Adipocyte (in vitro differentiated cells): ENCODE measurements around the gene FANCM.
"Not testable (repeated sequence)": the region's sequence is repeated elsewhere in the genome, so short reads cannot be mapped to it uniquely, and the experiment has no call there.

Source experiments
- DNase-seq: peaks from one replicate; pipeline ENCODE4 v3.0.0-alpha.2; 2015; ENCODE audit warnings: low read depth
- H3K27me3 ChIP-seq: replicated peaks from 2 replicates; pipeline ENCODE4 v1.7.0; 2013; ENCODE audit warnings: mild to moderate bottlenecking, low read length, moderate library complexity; ENCODE audit not compliant: control insufficient read depth, insufficient read depth
- H3K36me3 ChIP-seq: 2 replicates; pipeline ENCODE4 v1.7.0; 2013; ENCODE audit warnings: low read length, mild to moderate bottlenecking, moderate library complexity; ENCODE audit not compliant: control insufficient read depth, insufficient read depth, severe bottlenecking
- H3K4me1 ChIP-seq: 2 replicates; pipeline ENCODE4 v1.7.0; 2013; ENCODE audit warnings: mild to moderate bottlenecking, low read length, moderate library complexity; ENCODE audit not compliant: control insufficient read depth, insufficient read depth
- H3K4me3 ChIP-seq: 2 replicates; pipeline ENCODE4 v1.7.0; 2013; ENCODE audit warnings: mild to moderate bottlenecking, low read length, moderate library complexity
- H3K9ac ChIP-seq: 2 replicates; pipeline ENCODE4 v1.7.0; 2013; ENCODE audit warnings: mild to moderate bottlenecking, low read length, moderate library complexity
- H3K9me3 ChIP-seq: 2 replicates; pipeline ENCODE4 v1.7.0; 2013; ENCODE audit warnings: mild to moderate bottlenecking, low read length, moderate library complexity; ENCODE audit not compliant: control insufficient read depth

FANCM gene

GRCh38 chr14:45199230-45199629, 63.5 kb downstream of the FANCM start:
- Histone ChIP-seq H3K9ac (no peak overlapping the region), H3K36me3 (peaks cover 23% of the 10 kb centered on the region), H3K9me3 (no peaks in the 10 kb centered on the region), H3K27me3 (no peaks in the 10 kb centered on the region), H3K4me1 (peaks cover 7% of the 10 kb centered on the region), H3K4me3 (no peak overlapping the region)
- DNase-seq = peak; percentile 55

- Histone ChIP-seq H3K4me3 (no peak overlapping the region), H3K9ac (no peak overlapping the region), H3K27me3 (no peaks in the 10 kb centered on the region), H3K4me1 (peaks cover 7% of the 10 kb centered on the region), H3K9me3 (no peaks in the 10 kb centered on the region), H3K36me3 (peaks cover 26% of the 10 kb centered on the region)
- DNase-seq = no peak
Measured at GRCh38 chr14:45201905-45202304, 66.2 kb downstream of the FANCM start.

- no peak overlapping the region for H3K4me3 ChIP-seq
- H3K9ac ChIP-seq = no peak overlapping the region
- H3K36me3 ChIP-seq = peaks cover 42% of the 10 kb centered on the region
- no peaks in the 10 kb centered on the region for H3K9me3 ChIP-seq
- DNase-seq = no peak
- peaks cover 1% of the 10 kb centered on the region for H3K4me1 ChIP-seq
- no peaks in the 10 kb centered on the region for H3K27me3 ChIP-seq
Measured at GRCh38 chr14:45204241-45204640, 68.5 kb downstream of the FANCM start.

- no peak for DNase-seq
- no peaks in the 10 kb centered on the region for H3K4me1 ChIP-seq
- H3K27me3 ChIP-seq = no peaks in the 10 kb centered on the region
- H3K9ac ChIP-seq = no peak overlapping the region
- no peaks in the 10 kb centered on the region for H3K9me3 ChIP-seq
- no peak overlapping the region for H3K4me3 ChIP-seq
- peaks cover 56% of the 10 kb centered on the region for H3K36me3 ChIP-seq
Measured at GRCh38 chr14:45210159-45210558, 74.4 kb downstream of the FANCM start.

GRCh38 chr14:45211295-45211694, 75.6 kb downstream of the FANCM start:
- H3K9ac ChIP-seq = no peak overlapping the region
- H3K4me1 ChIP-seq = no peaks in the 10 kb centered on the region
- H3K4me3 ChIP-seq = no peak overlapping the region
- no peak for DNase-seq
- H3K36me3 ChIP-seq = peaks cover 57% of the 10 kb centered on the region
- H3K9me3 ChIP-seq = no peaks in the 10 kb centered on the region
- H3K27me3 ChIP-seq = no peaks in the 10 kb centered on the region

- peaks cover 64% of the 10 kb centered on the region for H3K36me3 ChIP-seq
Measured at GRCh38 chr14:45212231-45212630, 76.5 kb downstream of the FANCM start.

GRCh38 chr14:45213716-45214115, 78.0 kb downstream of the FANCM start:
- peaks cover 64% of the 10 kb centered on the region for H3K36me3 ChIP-seq
- H3K27me3 ChIP-seq, DNase-seq, H3K4me3 ChIP-seq, H3K9ac ChIP-seq, H3K9me3 ChIP-seq, H3K4me1 ChIP-seq: not testable (repeated sequence)

More at GRCh38 chr14:45212231-45212630, 76.5 kb downstream of the FANCM start:
- H3K9ac ChIP-seq = no peak overlapping the region
- no peaks in the 10 kb centered on the region for H3K27me3 ChIP-seq
- H3K9me3 ChIP-seq = no peaks in the 10 kb centered on the region
- H3K4me1 ChIP-seq = no peaks in the 10 kb centered on the region
- no peak for DNase-seq
- no peak overlapping the region for H3K4me3 ChIP-seq

- not testable (repeated sequence) for H3K4me1 ChIP-seq, H3K27me3 ChIP-seq, H3K9ac ChIP-seq, DNase-seq, H3K4me3 ChIP-seq, H3K9me3 ChIP-seq
- peaks cover 59% of the 10 kb centered on the region for H3K36me3 ChIP-seq
Measured at GRCh38 chr14:45214341-45214740, 78.6 kb downstream of the FANCM start.

GRCh38 chr14:45222485-45223262, 86.9 kb downstream of the FANCM start:
- H3K4me1 ChIP-seq = no peaks in the 10 kb centered on the region
- no peak overlapping the region for H3K4me3 ChIP-seq
- no peaks in the 10 kb centered on the region for H3K27me3 ChIP-seq
- no peak overlapping the region for H3K9ac ChIP-seq
- no peaks in the 10 kb centered on the region for H3K9me3 ChIP-seq
- no peak for DNase-seq
- peaks cover 58% of the 10 kb centered on the region for H3K36me3 ChIP-seq

- Histone ChIP-seq H3K9me3 (no peaks in the 10 kb centered on the region), H3K36me3 (peaks cover 74% of the 10 kb centered on the region), H3K4me1 (no peaks in the 10 kb centered on the region), H3K9ac (no peak overlapping the region), H3K4me3 (no peak overlapping the region), H3K27me3 (no peaks in the 10 kb centered on the region)
- DNase-seq = no peak
Measured at GRCh38 chr14:45227566-45227965, 91.8 kb downstream of the FANCM start.

GRCh38 chr14:45238988-45239387, 103.3 kb downstream of the FANCM start:
- Histone ChIP-seq H3K27me3 (no peaks in the 10 kb centered on the region), H3K9me3 (no peaks in the 10 kb centered on the region), H3K36me3 (peaks cover 31% of the 10 kb centered on the region), H3K4me1 (peaks cover 5% of the 10 kb centered on the region), H3K4me3 (no peak overlapping the region), H3K9ac (no peak overlapping the region)
- no peak for DNase-seq

GRCh38 chr14:45242706-45243105, 107.0 kb downstream of the FANCM start:
- no peak for DNase-seq
- Histone ChIP-seq H3K27me3 (no peaks in the 10 kb centered on the region), H3K9ac (peak overlapping the region; percentile 64), H3K4me1 (peaks cover 19% of the 10 kb centered on the region), H3K4me3 (peak overlapping the region; percentile 66), H3K9me3 (no peaks in the 10 kb centered on the region), H3K36me3 (peaks cover 15% of the 10 kb centered on the region)
